AG08396 (cell line): ENCODE measurements around the gene ZNF789.
A peak's percentile ranks its signal among the peaks of the same experiment; 100 is the strongest.
"Not testable (repeated sequence)": the region's sequence is repeated elsewhere in the genome, so short reads cannot be mapped to it uniquely, and the experiment has no call there.

ENCODE experiments used
- DNase-seq: peaks from one replicate; pipeline ENCODE4 v3.0.0; 2012; ENCODE audit warnings: low spot score, mixed read lengths

Gene ZNF789

DNA sequence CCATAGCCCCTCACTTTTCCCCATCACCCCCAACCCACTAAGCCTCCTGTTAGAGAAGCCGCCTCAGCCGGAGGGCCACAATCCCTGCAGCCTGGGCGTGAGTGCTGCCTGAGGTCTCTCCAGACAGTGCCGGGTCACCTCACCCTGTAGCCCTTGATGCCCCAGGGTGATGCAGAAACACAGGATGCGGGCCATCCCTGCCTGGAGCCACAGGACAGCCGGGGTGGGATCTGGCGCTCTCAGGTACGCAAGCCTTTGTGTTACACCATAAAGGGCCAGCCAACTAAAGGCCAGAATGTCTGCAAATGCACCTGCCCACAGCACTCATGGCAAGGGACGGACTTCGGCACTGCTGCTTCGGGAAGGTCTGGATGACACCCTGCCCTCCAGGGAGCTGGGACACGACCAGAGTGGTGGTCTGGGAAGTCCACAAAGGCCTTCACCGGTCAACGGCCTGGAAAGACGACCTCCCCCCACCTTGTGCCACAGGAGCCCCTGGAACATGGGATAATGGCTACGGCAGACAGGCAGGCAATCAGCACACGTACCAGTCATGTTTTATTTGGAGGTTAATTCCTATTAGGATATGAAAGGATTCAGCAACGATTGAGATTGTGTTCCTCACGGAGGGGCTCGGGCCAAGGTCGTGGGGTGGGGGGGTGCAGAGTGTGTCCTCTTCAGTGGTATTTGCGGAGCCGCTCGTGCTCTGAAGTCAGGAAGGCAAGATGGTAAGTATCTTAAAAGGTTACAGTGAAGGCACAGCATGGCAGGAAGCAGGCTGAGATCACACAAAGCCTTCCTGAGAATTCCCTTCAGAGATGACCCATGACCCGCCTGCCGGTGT, 14.8 kb upstream of the ZNF789 start:
- DNase-seq = no peak

GRCh38 chr7:99459087-99459486, 13.6 kb upstream of the ZNF789 start:
- DNase-seq = no peak

DNA sequence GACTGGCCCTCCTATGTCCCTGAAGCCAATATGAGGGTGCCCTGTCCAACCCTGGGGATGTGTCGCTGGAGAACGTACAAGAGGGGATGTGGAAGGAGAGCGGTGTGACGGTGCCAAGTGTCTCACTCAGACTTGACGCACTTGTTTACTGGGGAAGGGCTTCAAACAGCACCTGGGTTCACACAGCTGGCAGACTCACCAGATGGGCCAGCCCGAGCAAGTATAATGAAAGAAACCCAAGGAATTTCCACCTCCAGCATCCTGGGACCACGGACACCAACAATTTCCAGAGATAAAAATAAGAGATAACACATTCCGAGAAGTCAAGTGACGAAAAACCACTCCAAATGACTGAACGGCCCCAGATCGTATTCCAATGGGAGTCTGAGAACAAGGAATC, 12.0 kb upstream of the ZNF789 start:
- no peak for DNase-seq

DNA sequence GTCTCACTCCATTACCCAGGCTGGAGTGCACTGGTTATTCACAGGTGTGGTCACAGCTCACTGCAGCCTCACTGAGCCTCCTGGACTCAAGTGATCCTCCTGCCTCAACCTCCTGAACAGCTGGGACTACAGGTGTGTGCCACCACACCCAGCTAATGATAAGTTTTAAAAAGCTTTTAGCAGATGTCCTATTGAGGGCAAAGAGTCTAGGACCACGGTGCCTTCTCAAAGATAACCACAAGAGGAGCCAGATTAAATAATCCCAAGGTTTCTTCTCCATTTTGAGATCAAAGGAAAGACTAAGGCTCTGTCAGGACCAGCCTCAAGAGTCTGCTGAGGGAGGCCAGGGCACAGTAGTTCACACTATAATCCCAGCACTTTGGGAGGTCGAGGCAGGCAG, 11.5 kb upstream of the ZNF789 start:
- DNase-seq = no peak

- no peak for DNase-seq
Measured at GRCh38 chr7:99465421-99465768, 7.3 kb upstream of the ZNF789 start.

- no peak for DNase-seq
Measured at GRCh38 chr7:99468336-99468918, 4.3 kb upstream of the ZNF789 start.

DNA sequence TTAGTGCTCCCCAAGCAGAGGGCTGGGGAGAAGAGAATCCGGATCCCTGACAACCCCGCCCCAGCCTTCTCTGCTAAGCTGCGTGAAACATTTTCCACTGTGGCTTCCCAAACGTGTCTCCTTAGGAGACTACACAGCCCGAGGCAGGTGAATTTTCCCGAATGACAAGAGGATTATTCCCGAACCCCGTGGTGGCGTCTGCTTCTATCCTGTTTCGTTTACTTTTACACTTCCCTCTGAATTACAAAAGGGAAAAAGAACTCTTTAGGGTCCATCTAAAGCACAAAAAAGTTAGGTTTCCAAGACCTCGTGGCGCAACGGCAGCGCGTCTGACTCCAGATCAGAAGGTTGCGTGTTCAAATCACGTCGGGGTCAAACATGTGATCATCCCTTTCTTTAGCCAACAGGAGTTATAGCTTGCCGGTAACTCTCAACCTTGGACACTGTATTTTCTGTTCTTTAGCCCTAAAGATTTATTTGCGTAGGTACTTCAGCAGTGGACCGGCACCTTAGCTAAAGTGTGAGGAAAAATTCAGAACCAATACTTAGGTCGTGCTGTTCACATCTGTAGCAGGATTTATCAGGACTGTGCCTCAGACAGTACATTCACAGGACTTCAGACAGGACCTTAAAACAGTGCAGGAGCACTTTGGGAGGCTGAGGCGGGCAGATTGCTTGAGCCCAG, 3.2 kb upstream of the ZNF789 start:
- DNase-seq = no peak

DNA sequence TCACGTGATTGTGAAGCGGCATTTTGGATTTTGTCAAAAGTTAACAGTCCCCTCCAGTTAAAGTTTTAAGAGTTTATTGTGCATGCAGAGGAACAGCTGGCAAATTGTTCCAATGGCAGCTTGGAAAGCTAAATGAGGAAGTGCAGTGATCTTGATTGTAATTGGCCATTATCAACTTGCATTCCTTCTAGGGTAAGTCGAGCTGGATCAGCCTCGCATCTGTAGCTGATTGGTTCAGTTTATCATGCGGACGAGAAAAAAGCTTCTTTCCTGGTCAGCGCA, 566 bp downstream of the ZNF789 start:
- DNase-seq = peak; percentile 78

DNA sequence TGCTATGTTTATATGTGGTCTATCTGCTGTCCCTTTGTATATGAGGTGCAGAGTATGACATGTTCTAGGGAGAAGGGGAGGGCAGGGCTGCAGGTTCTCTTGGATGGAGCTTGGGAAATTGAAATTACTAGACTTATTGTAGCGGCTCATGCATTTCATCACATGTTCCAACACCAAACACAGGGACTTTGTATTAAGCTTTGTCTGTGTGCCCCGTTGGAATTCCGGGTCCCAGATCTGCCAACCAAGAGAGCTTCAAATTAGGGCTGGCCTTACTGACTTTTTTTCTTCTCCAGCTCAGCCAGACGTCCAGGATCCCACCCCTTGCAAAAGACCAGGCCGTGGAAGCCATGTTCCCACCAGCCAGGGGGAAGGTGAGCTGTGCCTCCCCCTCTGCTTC, 3.4 kb downstream of the ZNF789 start:
- DNase-seq = no peak

DNA sequence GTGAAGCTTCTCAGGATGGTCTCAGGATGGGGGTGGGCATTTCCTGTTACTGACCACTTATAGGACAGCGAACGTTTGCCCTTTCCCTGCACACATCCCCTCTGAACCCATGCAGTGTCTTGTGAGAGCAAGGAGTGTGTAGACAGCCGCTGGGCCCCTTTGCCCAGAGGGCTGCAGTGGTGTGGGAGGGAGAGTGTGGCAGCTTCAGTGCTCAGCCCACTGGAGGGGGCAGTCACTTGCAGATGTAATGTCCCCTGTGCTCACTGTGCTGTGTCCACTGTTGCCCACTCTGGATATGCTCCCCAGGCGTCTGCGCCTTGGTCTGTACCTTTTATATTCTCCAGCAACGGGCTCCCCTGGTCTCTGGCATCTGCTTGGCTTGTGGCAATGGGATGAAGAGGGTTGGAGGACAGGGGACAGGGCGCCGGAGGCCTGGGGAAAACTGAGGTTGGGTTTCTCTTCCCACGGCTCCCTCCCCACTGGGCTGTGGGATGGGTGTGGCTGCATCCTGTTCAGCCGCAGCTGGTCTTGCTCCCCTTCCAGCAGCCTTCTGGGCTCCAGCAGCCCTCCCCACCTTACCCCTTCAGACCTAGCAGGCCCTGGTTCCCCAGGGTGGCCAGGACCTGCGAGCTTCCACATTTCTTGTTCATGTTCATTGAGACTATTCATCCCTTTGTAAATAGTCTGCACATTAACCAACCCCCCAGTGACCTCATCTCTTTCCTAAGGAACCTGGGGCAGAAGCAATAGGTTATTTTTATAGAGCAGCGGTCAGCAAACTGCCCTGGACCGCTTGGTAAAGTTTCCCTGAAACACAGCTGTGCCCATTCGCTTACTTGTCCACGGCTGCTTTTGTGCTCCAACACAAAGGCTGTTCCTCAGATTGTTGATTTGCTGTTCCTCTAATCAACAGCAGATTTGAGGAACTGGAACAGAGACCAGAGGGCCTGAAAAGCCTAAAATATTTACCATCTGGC, 6.1 kb downstream of the ZNF789 start:
- no peak for DNase-seq

GRCh38 chr7:99485094-99485493, 12.4 kb downstream of the ZNF789 start:
- DNase-seq = no peak

GRCh38 chr7:99489235-99489634, 16.5 kb downstream of the ZNF789 start:
- no peak for DNase-seq

- no peak for DNase-seq
Measured at GRCh38 chr7:99490878-99491277, 18.2 kb downstream of the ZNF789 start.

GRCh38 chr7:99493823-99494222, 21.1 kb downstream of the ZNF789 start:
- no peak for DNase-seq

- DNase-seq = no peak
Measured at GRCh38 chr7:99497766-99498545, 25.3 kb downstream of the ZNF789 start.

GRCh38 chr7:99498546-99498944, 25.9 kb downstream of the ZNF789 start:
- DNase-seq = no peak

DNA sequence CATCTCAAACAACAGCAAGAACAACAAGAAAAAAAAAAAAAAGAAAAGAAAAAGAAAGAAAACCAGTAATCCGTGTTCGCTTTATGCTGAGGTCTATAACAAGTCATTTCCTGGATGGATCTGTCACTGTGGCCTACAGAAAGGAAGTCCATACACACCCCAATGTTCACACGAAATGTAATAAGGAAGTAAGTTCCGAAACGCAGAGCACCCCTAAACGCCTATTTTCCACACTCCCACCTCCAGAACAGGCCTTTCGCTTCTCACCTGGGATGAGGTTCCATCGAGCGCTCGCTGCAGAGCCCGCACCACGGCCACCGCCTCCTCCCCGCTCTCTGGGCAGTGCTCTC, 26.7 kb downstream of the ZNF789 start:
- DNase-seq = no peak

DNA sequence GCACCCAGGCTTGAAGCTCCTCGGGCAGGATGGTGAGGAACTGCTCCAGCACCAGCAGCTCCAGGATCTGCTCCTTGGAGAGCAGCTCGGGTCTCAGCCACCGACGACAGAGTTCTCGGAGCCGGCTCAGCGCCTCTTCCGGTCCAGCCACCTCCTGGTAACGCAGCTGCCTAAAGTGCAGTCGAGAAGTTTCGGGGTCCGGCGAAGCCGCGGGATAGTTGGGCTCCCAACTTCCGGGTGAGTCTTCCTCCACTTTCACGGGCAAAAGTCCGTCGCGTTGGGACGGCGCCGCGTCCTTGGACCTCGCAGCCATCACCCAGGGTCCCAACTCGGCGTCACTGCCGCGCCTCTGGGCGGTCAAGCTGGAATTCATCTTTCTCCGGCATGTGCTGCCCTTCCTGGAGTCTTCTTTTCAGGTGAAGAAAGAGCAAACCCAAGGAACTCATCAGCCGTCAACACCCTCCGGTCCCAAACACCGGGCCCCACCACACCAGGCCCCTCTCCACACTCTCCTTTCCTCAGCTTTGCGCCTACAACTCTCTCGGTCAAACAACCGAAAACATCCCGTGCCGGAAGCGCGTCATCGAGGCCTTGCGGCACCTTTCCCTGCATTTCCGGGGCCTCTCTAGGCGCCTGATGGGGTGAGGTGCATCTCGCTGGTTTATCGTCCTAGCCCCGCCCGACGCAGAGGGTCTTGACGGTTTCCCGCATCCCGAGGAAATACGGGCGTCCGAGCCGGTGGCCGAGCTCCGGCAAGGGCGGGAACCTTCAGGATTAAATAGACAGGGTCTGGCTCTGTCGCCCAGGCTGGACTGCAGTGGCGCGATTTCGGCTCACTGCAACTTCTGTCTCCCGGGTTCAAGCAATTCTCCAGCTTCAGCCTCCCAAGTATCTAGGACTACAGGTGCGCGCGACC, 27.3 kb downstream of the ZNF789 start, which contains the start of gene ZNF394:
TSS of gene ZNF394 (minus strand) at position 561 of the 916 bp plus-strand sequence. CDS start at position 373, 188 bp downstream.
- peak; percentile 89 for DNase-seq

GRCh38 chr7:99500637-99501009, 27.9 kb downstream of the ZNF789 start:
- DNase-seq = no peak

DNA sequence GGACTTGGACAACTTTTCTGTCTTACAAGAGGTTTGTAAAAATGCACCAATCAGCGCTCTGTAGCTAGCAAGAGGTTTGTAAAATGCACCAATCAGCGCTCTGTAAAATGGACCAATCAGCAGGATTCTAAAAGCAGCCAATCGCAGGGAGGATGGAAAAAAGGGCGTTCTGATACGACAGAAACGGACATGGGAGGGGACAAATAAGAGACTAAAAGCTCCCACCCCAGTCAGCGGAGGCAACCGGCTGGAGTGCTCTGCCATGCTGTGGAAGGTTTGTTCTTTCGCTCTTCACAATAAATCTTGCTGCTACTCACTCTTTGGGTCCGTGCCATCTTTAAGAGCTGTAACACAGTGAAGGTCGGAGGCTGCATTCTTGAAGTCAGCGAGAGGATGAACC, 28.5 kb downstream of the ZNF789 start:
- not testable (repeated sequence) for DNase-seq

DNA sequence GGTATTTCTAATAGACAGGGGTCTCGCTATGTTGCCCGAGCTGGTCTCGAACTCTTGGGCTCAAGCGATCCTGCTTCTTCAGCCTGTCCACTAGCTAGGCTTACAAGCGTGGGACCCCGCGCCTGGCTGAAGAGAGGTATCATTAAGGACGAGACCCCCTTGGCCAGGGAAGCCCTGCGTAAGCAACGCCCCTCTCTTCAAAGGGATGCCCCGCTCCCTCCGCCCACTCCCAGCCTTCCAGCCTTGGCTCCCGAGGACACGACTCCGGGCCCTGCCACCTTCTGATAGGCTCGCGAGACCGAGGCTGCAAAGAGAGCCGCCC, 31.6 kb downstream of the ZNF789 start:
- DNase-seq = peak; percentile 96
